ENCODE data around the gene SH3RF3.
"Not testable (repeated sequence)": the region's sequence is repeated elsewhere in the genome, so short reads cannot be mapped to it uniquely, and the experiment has no call there.

SH3RF3 gene

GRCh38 chr2:109117780-109118179 lies 11.2 kb upstream of the SH3RF3 start:
- no peaks in the 10 kb centered on the region for H3K27me3 ChIP-seq
- H3K9me3 ChIP-seq = peaks cover 10% of the 10 kb centered on the region; the same call in 1 of the 2 replicates

GRCh38 chr2:109118321-109118720 lies 10.7 kb upstream of the SH3RF3 start:
- Histone ChIP-seq H3K27me3 (no peaks in the 10 kb centered on the region), H3K4me3 (no peak overlapping the region), H3K9me3 (peaks cover 10% of the 10 kb centered on the region; the same call in 1 of the 2 replicates), H4K20me1 (no peaks in the 10 kb centered on the region), H3K4me1 (peaks cover 7% of the 10 kb centered on the region), H3K4me2 (no peak overlapping the region), H3K9ac (no peak overlapping the region), H3K36me3 (no peaks in the 10 kb centered on the region), H3K27ac (no peak overlapping the region)
- TF ChIP-seq Cebpa-rat (IDR thresholded peaks at IDR 0.05) = no peak

More at GRCh38 chr2:109117780-109118179, 11.2 kb upstream of the SH3RF3 start:
- 0 out of 2 replicates have a peak, but pooled peaks cover 2% of the 10 kb centered on the region for H3K4me1 ChIP-seq
- no peak overlapping the region for H3K4me3 ChIP-seq
- H4K20me1 ChIP-seq = no peaks in the 10 kb centered on the region
- no peak for TF ChIP-seq Cebpa-rat (IDR thresholded peaks at IDR 0.05)
- no peaks in the 10 kb centered on the region for H3K36me3 ChIP-seq
- H3K9ac ChIP-seq = no peak overlapping the region
- no peak overlapping the region for H3K4me2 ChIP-seq
- no peak overlapping the region for H3K27ac ChIP-seq

DNA sequence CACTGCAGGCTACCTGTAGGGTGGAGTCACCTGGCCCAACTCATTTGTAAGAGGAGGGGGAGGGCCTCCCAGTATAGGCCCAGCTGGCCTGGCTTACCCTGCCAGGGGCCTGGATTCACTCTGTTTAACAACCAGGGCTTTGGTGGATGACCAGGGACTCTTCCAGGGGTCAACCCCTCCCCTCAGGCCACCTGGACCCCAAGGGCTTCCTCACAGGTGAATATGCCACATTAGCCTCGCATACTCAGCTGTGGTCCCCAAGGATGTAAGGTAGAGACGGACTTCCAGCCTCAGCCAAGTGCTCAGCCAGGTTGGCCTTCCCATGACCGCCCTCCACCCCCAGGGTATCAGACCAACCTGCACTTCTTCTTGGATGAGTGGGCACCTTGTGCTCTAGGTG lies 8.8 kb upstream of the SH3RF3 start:
- H3K4me3 ChIP-seq = no peak overlapping the region
- TF ChIP-seq Cebpa-rat (IDR thresholded peaks at IDR 0.05) = no peak
- no peaks in the 10 kb centered on the region for H3K36me3 ChIP-seq
- H3K4me1 ChIP-seq = peaks cover 20% of the 10 kb centered on the region
- H3K27ac ChIP-seq = no peak overlapping the region
- H3K9me3 ChIP-seq = peaks cover 10% of the 10 kb centered on the region; the same call in 1 of the 2 replicates
- H3K27me3 ChIP-seq = no peaks in the 10 kb centered on the region
- H3K4me2 ChIP-seq = no peak overlapping the region
- H4K20me1 ChIP-seq = no peaks in the 10 kb centered on the region
- H3K9ac ChIP-seq = no peak overlapping the region

GRCh38 chr2:109120686-109121085 lies 8.3 kb upstream of the SH3RF3 start:
- not testable (repeated sequence) for H3K36me3 ChIP-seq, H4K20me1 ChIP-seq, H3K4me3 ChIP-seq, H3K27me3 ChIP-seq, H3K4me2 ChIP-seq, H3K9me3 ChIP-seq, H3K9ac ChIP-seq, H3K27ac ChIP-seq
- peaks cover 25% of the 10 kb centered on the region for H3K4me1 ChIP-seq

DNA sequence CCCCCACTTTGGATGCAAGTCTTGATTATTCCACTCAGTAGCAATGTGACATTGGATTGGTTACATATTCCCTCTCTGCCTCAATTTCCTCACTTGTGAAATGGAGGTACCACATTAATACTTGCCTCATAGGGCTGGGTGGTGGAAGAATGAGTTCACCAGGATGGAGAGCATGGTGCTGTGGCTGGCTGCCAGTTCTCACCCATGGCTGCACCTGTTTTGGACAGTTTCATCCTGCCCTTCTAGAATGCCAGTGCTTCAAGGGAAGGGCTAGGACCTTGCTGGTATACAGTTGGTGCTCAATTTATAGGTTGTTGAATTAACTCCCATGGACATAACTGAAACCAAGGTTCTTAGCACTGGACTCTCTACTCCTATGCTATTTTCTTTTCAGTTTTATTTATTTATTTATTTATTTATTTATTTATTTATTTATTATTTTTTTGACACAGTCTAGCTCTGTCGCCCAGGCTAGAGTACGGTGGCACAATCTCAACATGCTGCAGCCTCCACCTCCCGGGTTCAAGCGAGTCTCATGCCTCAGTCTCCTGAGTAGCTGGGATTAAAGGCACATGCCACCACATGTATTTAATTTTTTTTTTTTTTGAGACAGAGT lies 5.3 kb upstream of the SH3RF3 start:
- H3K36me3 ChIP-seq = no peaks in the 10 kb centered on the region
- H3K4me3 ChIP-seq = no peak overlapping the region
- no peaks in the 10 kb centered on the region for H3K9me3 ChIP-seq
- no peak for TF ChIP-seq Cebpa-rat (IDR thresholded peaks at IDR 0.05)
- no peak overlapping the region for H3K9ac ChIP-seq
- no peak overlapping the region for H3K27ac ChIP-seq
- H3K27me3 ChIP-seq = no peaks in the 10 kb centered on the region
- peaks cover 39% of the 10 kb centered on the region for H3K4me1 ChIP-seq
- peak overlapping the region; percentile 59 for H3K4me2 ChIP-seq
- H4K20me1 ChIP-seq = no peaks in the 10 kb centered on the region

- H3K4me3 ChIP-seq = no peak overlapping the region
- H4K20me1 ChIP-seq = peaks cover 11% of the 10 kb centered on the region
- peaks cover 8% of the 10 kb centered on the region; the same call in 1 of the 2 replicates for H3K27me3 ChIP-seq
- no peak for TF ChIP-seq Cebpa-rat (IDR thresholded peaks at IDR 0.05)
- H3K4me2 ChIP-seq = peak overlapping the region; percentile 24; the same call in 1 of the 2 replicates
- H3K27ac ChIP-seq = no peak overlapping the region
- H3K36me3 ChIP-seq = no peaks in the 10 kb centered on the region
- peaks cover 44% of the 10 kb centered on the region for H3K4me1 ChIP-seq
- H3K9ac ChIP-seq = no peak overlapping the region
- no peaks in the 10 kb centered on the region for H3K9me3 ChIP-seq
These were observed 3.9 kb upstream of the SH3RF3 start for GRCh38 chr2:109124982-109125592.

- Histone ChIP-seq H3K9me3 (no peaks in the 10 kb centered on the region), H3K4me2 (no peak overlapping the region), H3K9ac (no peak overlapping the region), H3K4me3 (no peak overlapping the region), H4K20me1 (peaks cover 19% of the 10 kb centered on the region), H3K27me3 (peaks cover 13% of the 10 kb centered on the region; the same call in 1 of the 2 replicates), H3K4me1 (peaks cover 52% of the 10 kb centered on the region), H3K27ac (no peak overlapping the region), H3K36me3 (no peaks in the 10 kb centered on the region)
- no peak for TF ChIP-seq Cebpa-rat (IDR thresholded peaks at IDR 0.05)
These were observed 3.2 kb upstream of the SH3RF3 start for GRCh38 chr2:109125593-109126500.

DNA sequence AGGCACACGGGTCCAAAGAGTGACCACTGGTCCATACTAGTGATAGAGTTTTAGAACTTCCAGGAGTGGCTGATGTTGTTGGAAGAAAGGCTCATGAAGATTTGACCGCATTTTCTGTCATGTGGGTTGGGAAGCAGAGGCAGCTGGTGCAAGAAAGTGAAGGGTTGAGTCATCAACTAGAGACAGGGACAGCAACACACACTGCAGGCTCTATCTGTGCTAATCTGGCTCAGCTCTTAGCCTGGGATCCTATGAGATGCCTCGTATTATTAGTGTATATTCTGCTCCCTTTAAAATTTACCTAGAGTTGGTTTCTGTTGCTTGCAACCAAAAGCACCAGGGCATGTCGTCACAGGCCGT lies 2.5 kb upstream of the SH3RF3 start:
- peaks cover 25% of the 10 kb centered on the region for H4K20me1 ChIP-seq
- H3K27me3 ChIP-seq = peaks cover 13% of the 10 kb centered on the region; the same call in 1 of the 2 replicates
- TF ChIP-seq Cebpa-rat (IDR thresholded peaks at IDR 0.05) = no peak
- no peaks in the 10 kb centered on the region for H3K9me3 ChIP-seq
- H3K27ac ChIP-seq = no peak overlapping the region
- no peak overlapping the region for H3K4me2 ChIP-seq
- no peak overlapping the region for H3K4me3 ChIP-seq
- H3K36me3 ChIP-seq = no peaks in the 10 kb centered on the region
- H3K9ac ChIP-seq = no peak overlapping the region
- H3K4me1 ChIP-seq = peaks cover 58% of the 10 kb centered on the region

GRCh38 chr2:109127556-109127955 lies 1.4 kb upstream of the SH3RF3 start:
- peaks cover 69% of the 10 kb centered on the region for H3K4me1 ChIP-seq
- peak overlapping the region; percentile 85; the same call in 1 of the 2 replicates for H3K4me3 ChIP-seq

More at GRCh38 chr2:109127556-109127955, 1.4 kb upstream of the SH3RF3 start:
- TF ChIP-seq Cebpa-rat (IDR thresholded peaks at IDR 0.05) = no peak
- peaks cover 13% of the 10 kb centered on the region; the same call in 1 of the 2 replicates for H3K27me3 ChIP-seq
- peak overlapping the region; percentile 99 for H3K4me2 ChIP-seq
- H3K36me3 ChIP-seq = no peaks in the 10 kb centered on the region
- H3K9me3 ChIP-seq = no peaks in the 10 kb centered on the region
- 0 out of 2 replicates have a peak overlapping the region, but pooled peaks have one; percentile 82 for H3K9ac ChIP-seq
- peaks cover 36% of the 10 kb centered on the region for H4K20me1 ChIP-seq
- no peak overlapping the region for H3K27ac ChIP-seq

Data from BLaER1 (cell line).